Measurements from ENCODE around the gene KRT14.
"Not testable (repeated sequence)": the region's sequence is repeated elsewhere in the genome, so short reads cannot be mapped to it uniquely, and the experiment has no call there.

The KRT14 gene

DNA sequence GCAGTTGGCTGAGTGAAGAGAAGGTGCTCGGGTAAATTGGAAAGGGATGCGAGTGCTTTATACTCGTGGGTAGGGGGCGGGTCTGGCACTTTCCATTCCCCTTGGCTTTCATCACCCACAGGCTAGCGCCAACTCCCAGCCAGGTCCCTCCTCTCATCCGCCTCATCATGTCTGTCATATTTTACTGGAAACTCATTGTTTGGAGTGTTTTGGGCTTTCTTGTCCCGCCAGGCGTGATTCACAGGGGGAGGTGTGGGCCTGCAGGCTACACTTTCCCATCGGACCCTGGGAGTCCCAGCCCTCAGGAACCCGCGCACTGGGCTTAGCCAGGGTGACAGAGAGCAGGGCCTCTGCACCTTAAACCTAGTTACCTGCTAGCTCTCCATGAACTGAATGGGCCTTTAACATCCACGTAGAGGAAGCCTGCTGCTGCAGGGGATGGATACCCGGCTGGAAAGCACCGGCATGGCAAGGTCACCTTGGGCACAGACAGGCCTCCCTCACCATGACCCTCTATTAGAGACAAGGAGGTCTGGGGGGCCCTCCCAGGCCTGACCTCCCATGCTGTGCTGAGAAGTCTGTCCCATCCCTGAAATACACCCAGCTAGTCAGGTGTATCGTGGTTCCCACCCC lies at the start of gene KRT14:
Gene KRT14, minus strand, starts transcription at position 33 of the 633 bp plus-strand sequence. CDS start 61 bp downstream, outside the sequence.
- DNase-seq = no peak

DNA sequence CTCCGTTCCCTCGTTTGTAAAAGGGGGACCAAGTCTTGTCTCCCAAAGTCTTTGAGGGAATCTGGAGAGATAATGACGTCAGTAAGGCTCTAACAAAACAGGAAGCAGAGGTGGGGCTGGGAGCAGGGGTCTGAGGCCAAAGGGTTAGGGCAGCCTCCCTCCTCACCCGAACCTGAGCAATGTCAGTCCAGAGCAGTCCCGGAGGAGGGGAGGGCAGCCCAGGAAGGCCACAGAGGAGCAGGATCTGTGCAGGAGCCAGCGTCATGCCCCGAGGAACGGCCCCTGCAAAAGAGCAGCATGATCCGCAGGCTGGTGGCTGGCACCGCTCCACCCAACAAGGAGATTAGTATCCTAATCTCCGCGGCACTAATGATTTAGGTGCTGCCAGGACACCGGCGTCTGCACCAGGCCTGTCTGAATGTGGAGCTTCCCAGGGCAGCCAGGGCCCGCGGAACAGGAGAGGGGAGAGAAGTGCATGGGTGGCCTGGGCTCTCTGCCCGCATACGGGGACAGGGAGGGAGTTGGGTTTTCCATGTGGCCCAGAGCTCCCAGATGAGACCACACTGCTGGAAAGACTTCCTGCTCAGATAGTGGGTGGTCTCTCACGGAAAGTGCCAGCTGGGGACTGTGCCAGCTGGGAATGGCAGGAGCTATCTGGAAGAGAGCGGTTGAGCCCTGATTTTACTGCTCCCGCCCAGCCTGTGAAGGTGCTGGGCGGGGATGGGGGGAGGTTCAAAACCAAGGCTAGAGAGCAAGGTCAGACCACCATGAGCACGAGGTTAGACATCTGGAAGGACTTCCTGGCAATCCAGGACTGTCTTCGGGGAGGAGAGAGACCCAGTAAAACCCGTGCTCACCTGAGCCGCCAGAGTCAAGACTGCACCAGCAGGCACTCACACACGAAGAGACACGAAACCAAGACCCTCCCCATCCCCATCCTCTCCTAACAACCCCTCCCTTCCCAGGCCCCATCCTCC lies 48.7 kb upstream of the KRT14 start:
- no peak for DNase-seq

DNA sequence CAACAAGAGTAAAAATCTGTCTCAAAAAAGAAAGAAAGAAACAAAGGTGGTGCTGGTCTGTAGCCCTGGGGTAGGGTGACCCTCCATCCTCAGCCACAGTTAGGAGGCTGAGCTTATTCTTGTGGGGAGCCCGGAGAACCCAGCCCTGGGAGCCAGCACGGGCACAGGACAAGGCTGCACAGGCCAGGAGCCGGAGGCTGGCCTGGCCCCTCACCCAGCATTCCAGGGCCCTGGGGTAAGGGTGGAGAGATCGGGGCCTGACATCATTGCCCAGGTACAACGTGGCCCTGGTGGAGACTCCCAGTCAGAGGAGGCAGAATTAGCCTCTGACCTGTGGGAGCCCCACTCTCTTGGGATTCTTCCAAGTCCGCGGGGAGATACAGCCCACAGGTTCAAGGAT lies 47.9 kb upstream of the KRT14 start:
- DNase-seq = no peak

DNA sequence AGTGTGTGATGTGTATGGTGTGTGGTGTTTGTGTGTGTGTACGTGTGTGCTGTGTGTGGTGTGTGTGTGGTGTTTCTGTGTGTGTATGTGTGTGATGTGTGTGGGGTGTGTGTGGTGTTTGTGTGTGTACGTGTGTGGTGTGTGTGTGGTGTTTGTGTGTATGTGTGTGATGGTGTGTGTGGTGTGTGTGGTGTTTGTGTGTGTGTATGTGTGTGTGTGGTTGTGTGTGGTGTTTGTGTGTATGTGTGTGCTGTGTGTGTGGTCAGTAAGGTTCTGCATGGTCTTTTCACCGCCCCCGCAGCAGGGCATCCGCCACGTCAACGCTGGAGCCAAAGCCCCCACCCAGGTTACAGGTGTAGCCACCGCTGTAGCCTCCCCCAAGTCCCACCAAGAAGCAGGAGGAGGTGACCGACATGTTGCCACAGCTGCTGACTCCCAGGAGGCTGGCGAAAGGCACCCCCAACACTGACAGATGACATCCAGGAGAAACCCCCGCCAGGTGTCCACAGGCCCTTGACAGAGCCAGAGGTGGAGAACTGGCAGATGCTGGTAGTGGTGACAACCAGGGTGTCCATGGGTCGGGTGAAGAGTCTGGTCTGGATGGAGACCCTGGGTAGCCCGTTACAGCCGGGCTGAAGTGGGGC lies 47.0 kb upstream of the KRT14 start:
- DNase-seq = no peak

DNA sequence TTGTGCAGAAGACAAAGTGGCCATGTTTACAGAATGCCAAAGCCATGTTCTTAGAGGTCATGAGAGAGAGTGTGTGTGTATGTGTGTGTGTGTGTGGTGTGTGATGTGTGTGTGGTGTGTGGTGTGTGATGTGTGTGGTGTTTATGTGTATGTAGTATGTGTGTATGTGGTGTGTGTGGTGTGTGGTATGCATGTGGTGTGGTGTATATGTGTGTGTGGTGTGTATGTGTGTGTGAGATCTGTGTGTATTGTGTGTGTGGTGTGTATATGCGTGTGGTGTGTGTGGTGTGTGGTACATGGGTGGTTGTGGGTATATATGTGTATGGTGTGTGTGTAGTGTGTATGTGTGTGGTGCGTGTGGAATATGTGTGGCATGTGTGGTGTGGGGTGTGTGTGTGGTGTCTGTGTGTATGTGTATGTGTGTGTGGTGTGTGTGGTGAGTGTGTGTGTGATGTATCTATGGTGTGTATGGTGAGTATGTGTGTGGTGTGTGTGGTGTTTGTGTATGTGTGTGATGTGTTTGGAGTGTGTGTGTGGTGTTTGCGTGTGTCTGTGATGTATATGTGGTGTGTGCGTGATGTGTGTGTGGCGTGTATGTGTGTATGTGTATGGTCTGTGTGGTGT lies 45.9 kb upstream of the KRT14 start:
- no peak for DNase-seq

DNA sequence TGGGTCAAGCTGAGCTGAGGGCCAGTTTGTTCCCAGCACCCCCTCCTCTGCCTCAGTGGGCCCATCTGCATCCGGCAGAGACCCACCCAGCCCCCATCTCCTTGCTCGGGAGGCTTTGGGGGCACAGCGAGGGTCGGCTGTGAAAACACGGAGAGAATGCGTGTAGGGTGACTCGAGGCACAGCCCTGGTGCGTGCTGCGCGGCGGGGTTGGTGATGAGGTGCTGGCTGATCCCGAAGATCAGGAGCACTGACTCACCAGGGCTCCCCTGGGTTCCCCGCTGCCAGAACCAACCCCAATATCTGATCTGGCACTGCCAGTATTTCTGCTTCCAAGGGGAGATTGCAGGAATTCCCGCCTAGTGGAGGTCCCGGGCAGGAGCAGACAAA lies 45.2 kb upstream of the KRT14 start:
- no peak for DNase-seq

DNA sequence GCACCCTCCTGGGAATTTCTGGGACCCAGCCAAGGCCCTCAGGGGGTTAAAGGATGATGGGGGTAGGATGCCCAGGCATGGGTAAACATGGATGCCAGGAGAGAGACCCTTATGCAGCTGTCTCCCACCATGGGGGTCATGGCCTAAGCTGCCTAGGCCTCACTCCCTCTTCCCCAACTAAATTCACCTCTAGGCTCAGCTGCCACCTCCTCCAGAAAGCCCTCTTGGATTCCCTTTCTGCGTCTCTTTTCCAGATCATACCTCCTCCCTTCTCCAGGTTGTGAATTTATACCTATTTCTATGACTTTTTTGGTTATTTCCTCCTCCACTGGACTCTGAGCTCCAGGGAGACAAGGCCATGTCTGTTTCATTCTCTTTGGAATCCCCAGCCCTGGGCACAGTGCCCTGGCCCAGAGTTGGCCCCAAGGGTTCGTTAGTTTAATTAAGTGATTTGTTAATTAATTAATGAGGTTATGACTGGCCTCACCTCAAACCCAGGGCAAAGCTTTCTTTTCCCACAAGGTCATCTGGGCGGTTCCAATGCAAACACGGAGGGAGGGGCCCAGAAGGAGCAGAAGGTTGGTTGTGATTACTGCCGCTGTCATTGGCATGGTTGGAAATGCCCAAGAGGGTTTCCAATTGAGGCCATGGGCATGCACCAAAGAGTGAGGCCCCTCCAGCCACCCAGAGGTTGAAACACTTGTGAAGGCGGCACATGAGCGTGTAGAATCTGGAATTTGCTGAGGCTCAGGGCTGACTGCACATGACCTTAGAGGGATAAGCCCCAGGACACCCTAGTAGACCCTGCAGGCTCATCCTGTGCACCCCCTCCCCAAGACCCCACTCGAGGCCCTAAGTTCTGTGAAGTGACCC lies 44.6 kb upstream of the KRT14 start:
- DNase-seq = no peak

DNA sequence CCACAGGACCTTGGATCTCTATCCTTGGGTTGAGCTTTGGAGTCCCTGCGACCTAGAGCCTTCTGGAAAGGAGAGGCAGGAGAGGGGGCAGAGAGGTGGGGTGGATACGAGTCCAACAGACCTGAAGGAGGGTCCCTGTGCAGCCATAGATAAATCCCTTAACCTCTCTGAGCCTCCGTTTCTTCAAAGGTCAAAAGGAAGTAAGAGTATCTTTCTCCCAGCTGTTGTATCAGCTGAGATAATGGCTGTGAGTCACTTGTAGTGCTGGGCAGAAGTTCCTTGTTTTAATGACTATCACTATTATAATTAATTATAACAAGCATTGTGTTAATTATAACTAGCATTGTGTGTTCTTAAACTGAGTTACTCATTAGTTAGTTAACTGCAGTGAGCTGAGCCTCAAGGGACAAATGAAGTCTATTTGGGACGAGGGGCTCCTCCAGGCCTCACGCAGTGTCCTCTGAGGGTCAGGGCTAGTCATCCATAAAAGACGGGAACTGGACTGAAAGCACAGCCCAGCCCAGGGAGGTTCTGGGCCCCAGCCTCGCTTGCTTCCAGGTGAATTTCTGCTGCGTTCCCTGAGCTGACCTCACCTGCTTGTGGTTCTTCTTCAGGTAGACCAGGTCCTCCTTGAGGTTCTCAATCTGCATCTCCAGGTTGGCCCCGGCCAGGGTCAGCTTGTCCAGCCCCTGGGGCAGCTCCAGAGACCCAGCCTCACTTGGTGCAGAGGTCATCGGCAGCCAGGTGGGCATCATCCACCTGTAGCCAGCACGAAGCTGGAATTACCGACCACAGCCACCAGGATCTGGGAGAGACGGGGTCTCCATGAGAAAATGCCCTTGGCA lies 43.4 kb upstream of the KRT14 start:
- DNase-seq = no peak

DNA sequence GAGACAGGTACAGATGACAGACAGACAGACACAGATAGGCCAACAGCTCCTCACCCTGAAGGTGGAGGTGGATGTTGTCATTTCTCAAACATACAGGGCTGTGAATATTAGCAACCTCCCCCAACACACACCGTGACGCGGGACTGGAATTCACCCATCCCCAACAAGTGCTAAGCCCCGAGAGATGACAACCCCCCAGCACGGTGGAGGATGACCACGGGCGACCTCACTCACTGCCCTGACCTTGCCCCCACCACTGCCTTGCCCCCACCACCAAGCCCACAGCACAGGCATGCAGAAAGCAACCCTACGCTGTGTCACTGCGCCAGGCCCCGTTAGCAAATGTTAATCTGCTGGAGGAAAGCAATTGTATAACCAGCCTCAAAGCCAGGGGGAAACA lies 42.6 kb upstream of the KRT14 start:
- DNase-seq = no peak

DNA sequence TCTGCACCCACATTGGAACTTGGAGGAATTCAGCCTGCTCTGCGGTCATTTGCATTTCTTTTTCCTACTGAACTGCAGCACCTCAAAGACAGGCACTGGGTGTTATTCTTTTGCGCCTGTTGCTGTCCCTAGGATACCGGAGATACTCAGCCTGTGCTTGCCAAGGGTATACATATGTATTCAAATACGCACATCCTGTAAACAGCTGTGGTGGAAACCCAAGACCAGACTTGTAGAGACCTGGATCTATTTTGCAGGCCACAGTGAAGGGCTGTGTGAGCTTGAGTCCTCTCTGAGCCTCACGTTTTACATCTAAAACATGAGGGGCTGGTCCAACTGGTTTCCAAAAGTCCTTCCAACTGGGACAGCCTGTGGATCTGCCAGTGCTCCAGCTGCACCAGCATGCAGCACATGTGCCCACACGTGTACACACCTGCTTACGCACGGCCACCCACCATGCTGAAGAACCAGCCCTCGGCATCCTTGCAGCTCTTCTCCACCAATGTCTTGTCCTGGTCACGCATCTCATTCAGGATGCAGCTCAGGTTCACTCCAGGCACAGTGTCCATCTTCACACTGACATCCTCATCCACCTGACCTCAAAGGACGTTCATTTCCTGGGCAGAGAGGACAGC lies 42.0 kb upstream of the KRT14 start:
- DNase-seq = not testable (repeated sequence)

DNA sequence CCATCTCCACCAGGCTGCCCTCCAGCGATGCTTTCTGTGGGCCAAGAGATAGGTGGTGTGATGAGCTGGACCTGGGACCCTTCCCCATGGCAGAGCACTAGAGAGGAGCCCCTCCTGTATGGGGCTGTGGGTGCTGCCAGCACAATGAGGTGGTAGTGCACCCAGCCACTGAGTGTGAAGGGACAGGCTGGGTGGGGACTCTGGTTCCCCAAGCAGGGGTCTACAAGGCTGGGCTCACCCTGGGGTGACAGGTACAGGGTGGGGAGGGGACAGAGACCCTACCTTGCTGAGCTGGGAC lies 41.3 kb upstream of the KRT14 start:
- DNase-seq = not testable (repeated sequence)

DNA sequence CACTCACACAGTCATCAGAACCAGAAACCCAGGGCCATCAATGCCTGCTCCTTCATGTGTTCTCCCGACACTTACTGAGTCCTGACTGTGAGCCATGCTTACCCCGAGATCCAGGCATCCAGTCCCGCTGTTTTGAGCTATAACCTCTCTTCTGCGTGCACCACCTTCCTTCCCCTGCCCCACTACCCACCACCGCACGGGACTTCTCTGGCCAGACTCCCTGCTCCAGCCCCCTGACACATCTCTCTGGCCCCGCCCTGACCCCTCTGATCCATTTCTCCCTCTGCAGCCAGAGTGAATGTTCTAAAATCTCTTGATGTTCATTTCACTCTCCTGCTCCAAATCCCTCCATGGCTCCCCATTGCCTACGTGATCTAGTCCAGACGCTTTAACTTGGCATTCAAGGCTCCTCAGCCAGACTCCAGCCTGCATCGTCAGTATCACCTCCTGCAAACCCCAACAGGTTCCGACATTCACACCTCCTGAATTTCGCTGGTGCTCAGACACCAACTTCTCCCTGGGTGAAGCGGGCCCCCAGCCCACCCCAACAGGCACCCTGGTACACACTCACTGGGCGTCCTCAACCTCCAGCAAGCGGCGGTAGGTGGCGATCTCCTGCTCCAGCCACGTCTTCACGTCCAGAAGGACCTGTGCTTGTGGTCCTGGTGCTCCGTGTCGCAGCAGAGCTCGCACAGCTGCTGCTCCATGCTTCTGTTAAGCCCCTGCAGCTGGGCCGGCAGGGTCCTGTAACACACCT lies 40.8 kb upstream of the KRT14 start:
- no peak for DNase-seq

DNA sequence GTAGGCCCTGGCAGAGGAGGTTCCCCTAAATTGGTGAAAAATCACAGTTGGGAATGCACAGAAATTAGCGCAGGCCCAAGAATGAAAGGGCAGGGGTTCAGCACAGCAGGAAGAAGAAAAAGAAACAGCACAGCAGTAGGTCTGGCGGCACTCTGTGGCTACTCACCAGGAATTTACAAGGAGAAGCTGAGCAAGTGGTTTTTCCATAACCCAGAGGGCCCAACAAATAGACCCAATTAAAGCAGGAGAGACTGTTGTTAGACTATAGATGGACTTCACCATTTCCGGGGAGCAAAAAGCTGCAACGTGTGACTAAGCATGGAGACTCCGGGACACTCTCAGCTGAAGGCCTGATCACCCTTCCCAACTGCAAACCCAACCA lies 40.2 kb upstream of the KRT14 start:
- DNase-seq = not testable (repeated sequence)

DNA sequence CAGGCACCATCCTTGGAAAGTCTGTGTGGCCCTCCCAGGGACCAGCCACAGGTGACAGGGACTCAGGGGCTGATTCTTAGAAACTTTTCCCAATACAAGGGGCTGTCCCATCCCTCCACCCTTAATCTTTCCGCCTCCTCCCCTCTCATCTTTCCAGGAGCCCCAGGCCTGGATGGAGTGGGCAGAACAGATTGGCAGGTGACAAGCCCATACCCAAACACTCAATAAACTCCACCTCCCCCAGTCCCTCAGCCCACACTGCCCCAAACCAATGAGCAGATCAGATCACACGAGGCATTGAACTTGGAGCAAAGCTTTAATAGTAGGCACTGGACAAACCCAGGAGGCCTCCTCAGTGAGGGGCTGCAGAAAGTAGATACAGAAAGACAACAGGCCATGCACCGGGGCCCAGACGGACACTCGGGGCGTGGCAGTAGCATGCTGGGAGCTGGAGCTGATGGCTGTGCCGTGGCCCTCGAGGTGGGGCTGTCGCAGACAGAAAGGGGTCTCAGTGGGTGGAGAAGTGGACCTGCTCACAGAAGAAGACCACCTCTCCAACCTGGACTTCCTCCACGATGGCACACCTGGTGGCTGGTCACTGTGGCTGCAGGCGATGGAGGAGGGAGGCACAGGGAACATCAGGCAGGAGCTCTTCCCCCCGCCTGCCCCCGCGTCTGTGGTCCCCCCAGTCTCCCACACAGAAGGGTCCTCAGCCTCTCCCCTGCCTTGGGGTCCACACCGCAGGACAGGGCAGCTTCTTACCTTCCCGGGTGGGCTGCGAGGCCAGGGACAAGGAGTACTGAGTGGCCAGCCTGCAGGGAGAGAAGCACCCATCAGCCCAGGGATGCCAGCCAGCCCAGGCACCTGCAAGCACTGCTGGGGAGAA lies 39.6 kb upstream of the KRT14 start:
- DNase-seq = not testable (repeated sequence)

DNA sequence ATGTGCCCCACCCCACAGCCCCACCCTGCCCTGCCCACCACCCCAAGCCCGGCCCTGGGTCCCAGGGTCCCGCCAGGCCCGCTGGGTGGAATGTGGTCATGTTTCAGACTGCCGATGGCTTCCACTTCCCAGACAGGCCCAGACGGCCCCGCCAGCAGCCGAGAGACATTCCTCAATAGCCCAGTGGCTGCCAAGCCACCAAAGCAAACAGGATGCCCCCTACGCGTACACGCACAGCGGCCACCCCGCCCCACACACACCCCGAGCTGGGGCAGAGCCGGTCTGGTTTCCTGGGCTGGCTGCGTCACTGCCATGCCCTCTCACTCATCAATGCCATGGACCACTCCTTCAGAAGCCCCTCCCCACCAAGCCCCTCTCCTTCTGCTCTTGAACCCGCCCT lies 38.9 kb upstream of the KRT14 start:
- DNase-seq = no peak

DNA sequence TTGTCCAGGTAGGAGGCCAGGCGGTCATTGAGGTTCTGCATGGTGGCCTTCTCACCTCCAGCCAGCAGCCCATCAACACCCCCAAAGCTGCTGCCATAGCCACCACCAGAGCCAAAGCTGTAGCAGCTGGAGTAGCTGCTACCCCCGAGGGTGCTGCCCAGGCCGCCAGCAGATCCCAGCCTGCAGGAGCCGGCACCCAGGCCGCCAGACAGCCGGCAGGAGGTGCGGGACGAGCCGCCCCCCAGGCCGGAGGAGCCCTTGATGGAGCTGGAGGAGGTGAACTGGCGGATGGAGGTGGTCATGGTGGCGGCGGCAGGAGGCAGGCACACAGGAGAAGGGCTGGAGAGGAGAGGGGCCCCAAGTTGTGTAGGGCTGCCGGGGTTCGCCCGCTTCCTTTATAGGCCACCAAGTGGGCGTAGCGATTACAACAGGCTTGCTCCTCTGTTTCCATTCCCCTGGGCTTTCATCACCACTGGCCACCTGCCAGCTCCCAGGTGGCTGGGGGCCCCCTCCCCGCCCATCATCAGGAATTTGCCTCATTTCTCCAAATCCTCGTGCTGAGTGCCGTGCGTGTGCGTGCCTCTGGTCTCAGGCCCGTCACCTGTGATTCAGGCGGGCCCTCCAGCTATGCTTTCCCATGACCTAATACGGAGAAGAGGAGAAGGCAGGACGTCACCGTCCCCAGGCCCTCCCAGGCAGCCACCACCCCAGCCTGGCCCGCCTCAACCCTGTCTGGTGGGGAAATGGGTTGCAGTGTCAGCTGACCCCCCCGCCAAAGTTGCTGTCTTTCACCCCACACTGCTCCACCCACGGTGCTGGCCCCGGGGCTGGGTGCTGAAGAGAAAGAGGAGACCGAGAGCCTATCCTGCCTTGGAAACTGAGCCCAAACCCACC lies 37.8 kb upstream of the KRT14 start, which contains the start of gene KRT17:
Gene KRT17, minus strand, starts transcription at position 368 of the 894 bp plus-strand sequence. Its CDS starts 66 bp downstream, at position 302.
- DNase-seq = no peak

DNA sequence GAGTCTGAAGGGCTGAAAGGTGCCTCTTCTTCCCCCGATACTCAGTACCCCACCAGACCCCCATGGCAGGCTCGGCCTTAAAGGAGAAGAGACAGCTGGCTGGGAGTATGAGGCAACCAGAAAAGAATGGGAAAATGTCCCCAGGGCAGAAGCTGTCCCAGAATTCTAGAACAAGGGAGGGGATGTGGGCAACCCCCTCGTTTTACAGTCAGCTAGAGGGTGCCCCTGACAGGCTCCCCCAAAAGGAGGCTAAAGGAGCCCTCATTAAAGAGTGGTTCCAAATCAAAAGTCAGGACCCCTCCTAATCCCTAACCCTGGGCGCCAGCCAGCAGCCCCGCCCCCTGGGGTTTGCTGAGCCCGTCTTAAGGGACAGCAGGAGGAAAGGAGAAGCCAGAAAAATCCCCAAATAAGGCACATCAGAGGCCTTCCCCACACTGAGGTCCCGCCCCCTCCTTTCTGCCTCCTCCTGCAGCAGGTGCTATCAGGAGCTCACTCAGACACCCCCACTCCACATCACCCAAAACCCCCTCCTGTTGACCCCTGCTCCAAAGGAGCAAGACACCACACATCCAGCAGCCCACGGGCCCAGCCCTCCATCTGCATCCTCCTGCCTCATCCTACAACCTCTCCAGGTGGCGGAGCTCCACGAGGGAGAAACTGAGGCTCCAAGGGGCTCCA lies 36.6 kb upstream of the KRT14 start:
- DNase-seq = not testable (repeated sequence)
